PC-9 (cell line): ENCODE results near the gene PSPN.

ENCODE experiments used
- CTCF ChIP-seq: fragments of 200-600 bp; sonication (generic); conservative IDR thresholded peaks from 2 replicates; pipeline ENCODE4 v1.6.1; 2017; ENCODE audit warnings: mixed run types, antibody characterized with exemption, mild to moderate bottlenecking, moderate library complexity
- EZH2 ChIP-seq: fragments of 200-600 bp; sonication (generic); IDR thresholded peaks from 2 replicates; pipeline ENCODE4 v1.8.0; 2017; ENCODE audit warnings: antibody characterized with exemption, low read depth

- TF ChIP-seq EZH2 (no peak), CTCF (no peak)
Observed at GRCh38 chr19:6373096-6373812, 2.5 kb downstream of the PSPN start.
